Mammary epithelial cell (primary cell): ENCODE measurements around the gene GM2A.

Source experiments
- CTCF ChIP-seq, 2 donors: IDR thresholded peaks in 1 of 2; conservative IDR thresholded peaks in 1 of 2; 2 replicates each; pipeline ENCODE4 v1.5.1; 2011 to 2012; ENCODE audit warnings: inconsistent platforms in 2 of 2, low read length in 2 of 2, mild to moderate bottlenecking in 2 of 2, control low read depth in 1 of 2, low read depth in 1 of 2; ENCODE audit not compliant: insufficient read depth in 1 of 2; ENCODE audit errors: extremely low read depth in 1 of 2
- EZH2 ChIP-seq: IDR thresholded peaks from 2 replicates; pipeline ENCODE4 v1.6.1; 2012; ENCODE audit warnings: low read length, inconsistent platforms, borderline replicate concordance

- no peak for TF ChIP-seq CTCF (conservative IDR thresholded peaks at IDR 0.05 in 1 of 2, IDR thresholded peaks at IDR 0.05 in 1 of 2; ENCODE audit: extremely low read depth in 1 of 2, insufficient read depth in 1 of 2, low read depth in 1 of 2, low read length in 2 of 2)
- no peak for TF ChIP-seq EZH2
These were observed 593 bp downstream of the GM2A start for GRCh38 chr5:151253605-151253950.
